Measurements from ENCODE around the gene FHOD3. TPM values are rescaled to one million over a fixed set of nuclear protein-coding genes. Genes with fewer than 3 reads are reported as not detected.

FHOD3 gene
- total and polyA plus RNA-seq, 2 of the 4 experiments (the other 2 are of a cell fraction): 14.6 to 16.0 TPM

DNA sequence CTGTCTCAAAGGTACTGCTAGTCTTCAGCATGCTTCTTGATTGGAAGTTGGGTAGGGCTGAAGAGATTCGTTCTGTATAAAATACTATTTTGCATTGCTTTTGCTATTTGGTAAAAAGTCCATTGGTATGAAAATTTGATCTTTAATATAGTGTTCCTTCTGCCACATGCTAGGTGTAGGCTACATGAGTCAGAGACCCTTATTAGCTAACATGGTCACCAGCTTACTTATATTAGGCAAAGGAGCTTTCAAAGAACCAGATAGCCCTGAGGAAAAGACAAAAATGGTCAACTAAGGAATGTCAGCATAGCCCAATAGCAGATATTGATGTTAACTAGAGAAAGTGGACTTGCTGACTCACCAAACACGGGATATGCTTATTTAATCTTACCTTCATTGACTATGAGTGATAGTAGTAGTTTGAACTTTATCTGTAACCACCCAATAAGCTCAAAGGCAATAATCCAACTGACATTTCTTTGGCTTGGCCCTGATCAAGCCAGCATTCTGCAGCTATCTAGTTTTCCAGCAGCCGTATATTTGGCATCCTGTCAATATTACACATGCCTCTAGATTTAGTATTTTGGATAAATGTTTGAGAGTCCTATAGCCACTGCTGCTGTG lies 421.3 kb downstream of the FHOD3 start:
- no TSS peak for BruUV-seq (replicated peaks)
- H3K4me1 ChIP-seq (ENCODE audit: control insufficient read depth, insufficient read depth, low read length): peaks cover 3% of the 10 kb centered on the region; the same call in 1 of the 2 replicates

More for the DNA sequence above, 421.3 kb downstream of the FHOD3 start:
- Histone ChIP-seq H2BK20ac (ENCODE audit: low read depth, low read length) (no peak overlapping the region), H4K20me1 (ENCODE audit: insufficient read depth, low read length) (no peaks in the 10 kb centered on the region), H3K9me1 (ENCODE audit: insufficient read depth, low read length) (0 out of 2 replicates have a peak, but pooled peaks cover 2% of the 10 kb centered on the region), H3K9ac (ENCODE audit: low read depth, low read length) (no peak overlapping the region), H3K79me1 (ENCODE audit: low read depth in 1 of 2, low read length in 2 of 2) (no peaks in the 10 kb centered on the region; a peak in 1 of 4 replicates), H3K4me2 (ENCODE audit: low read depth, low read length) (no peak overlapping the region), H4K5ac (ENCODE audit: low read depth, low read length) (no peak overlapping the region), H4K8ac (ENCODE audit: low read depth in 2 of 2, low read length in 2 of 2) (no peak overlapping the region), H2AFZ (replicated peaks; ENCODE audit: low read length, poor library complexity) (no peak overlapping the region), H2BK15ac (ENCODE audit: low read depth, low read length) (no peak overlapping the region), H3K4me3 (ENCODE audit: insufficient read depth, low read depth, low read length) (no peak overlapping the region), H2AK5ac (ENCODE audit: low read depth, low read length) (no peak overlapping the region), H3K18ac (ENCODE audit: low read depth, low read length) (no peak overlapping the region), H3K27me3 (ENCODE audit: control insufficient read depth, insufficient read depth, low read length) (no peaks in the 10 kb centered on the region), H2BK5ac (ENCODE audit: low read depth, low read length, poor library complexity, severe bottlenecking) (no peak overlapping the region), H3K4ac (ENCODE audit: low read depth, low read length) (no peak overlapping the region), H4K91ac (ENCODE audit: insufficient read depth, low read depth, low read length) (no peak overlapping the region), H2AK9ac (replicated peaks; ENCODE audit: low read depth, low read length, poor library complexity) (no peak overlapping the region), H3K36me3 (ENCODE audit: control insufficient read depth, insufficient read depth, low read length) (no peaks in the 10 kb centered on the region), H3K27ac (ENCODE audit: insufficient read depth, low read length) (no peak overlapping the region), H3K56ac (ENCODE audit: extremely low read depth, insufficient read depth, low read length) (no peak overlapping the region), H2BK120ac (ENCODE audit: low read depth, low read length) (no peak overlapping the region), H3K9me3 (ENCODE audit: control insufficient read depth, insufficient read depth, low read length) (no peaks in the 10 kb centered on the region), H3K14ac (replicated peaks; ENCODE audit: low read depth, low read length) (no peak overlapping the region), H3K23ac (ENCODE audit: low read depth, low read length) (no peak overlapping the region)
- TF ChIP-seq RCOR1 (IDR thresholded peaks at IDR 0.05; ENCODE audit: insufficient replicate concordance, low read length) (no peak), MAFK (IDR thresholded peaks at IDR 0.05; ENCODE audit: low read depth, low read length) (no peak), BHLHE40 (IDR thresholded peaks at IDR 0.05; ENCODE audit: low read depth, low read length) (no peak), POLR2A (IDR thresholded peaks at IDR 0.05; ENCODE audit: low read depth, low read length) (no peak), RAD21 (IDR thresholded peaks at IDR 0.05; ENCODE audit: low read length) (no peak), CHD1 (IDR thresholded peaks at IDR 0.05; ENCODE audit: low read depth, low read length) (no peak), SMC3 (IDR thresholded peaks at IDR 0.05; ENCODE audit: low read depth, low read length) (no peak), MXI1 (IDR thresholded peaks at IDR 0.05; ENCODE audit: borderline replicate concordance, low read depth, low read length) (no peak)
- TF ChIP-seq, protein P1, sequence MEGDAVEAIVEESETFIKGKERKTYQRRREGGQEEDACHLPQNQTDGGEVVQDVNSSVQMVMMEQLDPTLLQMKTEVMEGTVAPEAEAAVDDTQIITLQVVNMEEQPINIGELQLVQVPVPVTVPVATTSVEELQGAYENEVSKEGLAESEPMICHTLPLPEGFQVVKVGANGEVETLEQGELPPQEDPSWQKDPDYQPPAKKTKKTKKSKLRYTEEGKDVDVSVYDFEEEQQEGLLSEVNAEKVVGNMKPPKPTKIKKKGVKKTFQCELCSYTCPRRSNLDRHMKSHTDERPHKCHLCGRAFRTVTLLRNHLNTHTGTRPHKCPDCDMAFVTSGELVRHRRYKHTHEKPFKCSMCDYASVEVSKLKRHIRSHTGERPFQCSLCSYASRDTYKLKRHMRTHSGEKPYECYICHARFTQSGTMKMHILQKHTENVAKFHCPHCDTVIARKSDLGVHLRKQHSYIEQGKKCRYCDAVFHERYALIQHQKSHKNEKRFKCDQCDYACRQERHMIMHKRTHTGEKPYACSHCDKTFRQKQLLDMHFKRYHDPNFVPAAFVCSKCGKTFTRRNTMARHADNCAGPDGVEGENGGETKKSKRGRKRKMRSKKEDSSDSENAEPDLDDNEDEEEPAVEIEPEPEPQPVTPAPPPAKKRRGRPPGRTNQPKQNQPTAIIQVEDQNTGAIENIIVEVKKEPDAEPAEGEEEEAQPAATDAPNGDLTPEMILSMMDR (conservative IDR thresholded peaks at IDR 0.05; ENCODE audit: low read depth, low read length): no peak
- CTCF ChIA-PET: no interaction called here
- dilution Hi-C loops (cut with HindIII; ENCODE audit: low sequenced_read_pairs, unreplicated experiment) (no loop called here), in situ Hi-C loops (cut with MboI; ENCODE audit: low sequenced_read_pairs) (no loop called here), intact Hi-C loops (cut with micrococcal nuclease) (no loop called here)
- peak; percentile 52 for DNase-seq
- no peak; the same call in 1 of the 2 replicates for ATAC-seq (ENCODE audit: low read depth)
- no CpG with 5 or more reads among the region's 3 CpGs for WGBS, 2 experiments (ENCODE audit: extremely low coverage in 2 of 2, insufficient read length in 1 of 2)
- POLR2A ChIA-PET (ENCODE audit: unreplicated experiment): no interaction called here

Data from IMR-90 (cell line).